GM23338 (cell line): ENCODE results near the gene IL16. TPM values are rescaled to one million over a fixed set of nuclear protein-coding genes. Genes with fewer than 3 reads are reported as not detected.

Source experiments
- ATAC-seq: fragments of 200-7000 bp; cut with Tn5 transposase; 3 replicates; pipeline ENCODE4 v1.9.1; 2020
- DNase-seq: peaks from one replicate; pipeline ENCODE4 v3.0.0-alpha.2; 2015; ENCODE audit warnings: low spot score
- H2AFZ ChIP-seq: fragments of 200-600 bp; sonication (generic); 2 replicates; pipeline ENCODE4 v1.8.0; 2016; ENCODE audit warnings: antibody characterized with exemption, mild to moderate bottlenecking, moderate library complexity
- H3F3A ChIP-seq: fragments of 200-600 bp; sonication (generic); replicated peaks from 2 replicates; pipeline ENCODE4 v1.8.0; 2017; ENCODE audit warnings: antibody characterized with exemption, mixed run types, low read depth
- H3K27ac ChIP-seq: fragments of 200-600 bp; sonication (generic); 2 replicates; pipeline ENCODE4 v1.6.1; 2016; ENCODE audit warnings: low read depth
- H3K27me3 ChIP-seq: fragments of 200-600 bp; sonication (generic); 2 replicates; pipeline ENCODE4 v1.8.0; 2016; ENCODE audit warnings: mild to moderate bottlenecking, mixed run types, moderate library complexity; ENCODE audit not compliant: insufficient read depth
- H3K36me3 ChIP-seq: fragments of 200-600 bp; sonication (generic); 2 replicates; pipeline ENCODE4 v1.8.0; 2016; ENCODE audit warnings: mild to moderate bottlenecking; ENCODE audit not compliant: insufficient read depth
- H3K4me1 ChIP-seq: fragments of 200-600 bp; sonication (generic); 2 replicates; pipeline ENCODE4 v1.8.0; 2016; ENCODE audit warnings: mild to moderate bottlenecking, moderate library complexity; ENCODE audit not compliant: insufficient read depth
- H3K4me2 ChIP-seq: fragments of 200-600 bp; sonication (generic); 2 replicates; pipeline ENCODE4 v1.7.1; 2017; ENCODE audit warnings: mixed run types
- H3K4me3 ChIP-seq: fragments of 200-600 bp; sonication (generic); 2 replicates; pipeline ENCODE4 v1.6.1; 2016; ENCODE audit warnings: mixed run types
- H3K79me2 ChIP-seq: fragments of 200-600 bp; sonication (generic); replicated peaks from 2 replicates; pipeline ENCODE4 v1.8.0; 2017; ENCODE audit warnings: mild to moderate bottlenecking; ENCODE audit not compliant: insufficient read depth
- H3K9me2 ChIP-seq: fragments of 200-600 bp; sonication (generic); 2 replicates; pipeline ENCODE4 v1.8.0; 2017; ENCODE audit not compliant: insufficient read depth
- H4K20me1 ChIP-seq: fragments of 200-600 bp; sonication (generic); replicated peaks from 2 replicates; pipeline ENCODE4 v1.8.0; 2017; ENCODE audit warnings: mild to moderate bottlenecking; ENCODE audit not compliant: insufficient read depth
- H3K27ac Mint-ChIP-seq: 2 replicates; pipeline ENCODE4 v1.8.0; 2020; ENCODE audit warnings: inconsistent platforms, mild to moderate bottlenecking, moderate library complexity, mixed read lengths
- H3K27me3 Mint-ChIP-seq: 3 replicates; pipeline ENCODE4 v1.8.0; 2022; ENCODE audit warnings: low read depth, mild to moderate bottlenecking, moderate library complexity, mixed read lengths, inconsistent platforms; ENCODE audit not compliant: insufficient read depth, poor library complexity
- H3K36me3 Mint-ChIP-seq: 3 replicates; pipeline ENCODE4 v1.8.0; 2021; ENCODE audit warnings: low read depth, mild to moderate bottlenecking, inconsistent platforms, moderate library complexity, mixed read lengths
- H3K4me1 Mint-ChIP-seq: 3 replicates; pipeline ENCODE4 v1.8.0; 2020; ENCODE audit warnings: mild to moderate bottlenecking, inconsistent platforms, mixed read lengths
- H3K4me3 Mint-ChIP-seq: 3 replicates; pipeline ENCODE4 v1.8.0; 2021; ENCODE audit warnings: moderate library complexity, mild to moderate bottlenecking, inconsistent platforms, mixed read lengths
- H3K9me3 Mint-ChIP-seq: 3 replicates; pipeline ENCODE4 v1.8.0; 2020; ENCODE audit warnings: moderate library complexity, mild to moderate bottlenecking, inconsistent platforms, mixed read lengths
- CREB1 ChIP-seq: fragments of 250-450 bp; sonication (Bioruptor Pico); IDR thresholded peaks from 2 replicates; pipeline ENCODE4 v1.5.0; 2020; ENCODE audit warnings: low read depth, mild to moderate bottlenecking, moderate library complexity
- EZH2 ChIP-seq: fragments of 200-600 bp; sonication (generic); IDR thresholded peaks from one replicate; pipeline ENCODE4 v1.8.0; 2017; ENCODE audit warnings: antibody characterized with exemption, mild to moderate bottlenecking, low read depth; ENCODE audit not compliant: unreplicated experiment
- EZH2phosphoT487 ChIP-seq: fragments of 200-600 bp; sonication (generic); IDR thresholded peaks from one replicate; pipeline ENCODE4 v1.8.1; 2018; ENCODE audit warnings: antibody characterized with exemption; ENCODE audit not compliant: unreplicated experiment
- JUNB ChIP-seq: IDR thresholded peaks from one replicate; pipeline ENCODE4 v1.6.1; 2016; ENCODE audit warnings: antibody characterized with exemption; ENCODE audit not compliant: unreplicated experiment
- NANOG ChIP-seq: IDR thresholded peaks from 2 replicates; pipeline ENCODE4 v1.6.1; 2016; ENCODE audit warnings: antibody characterized with exemption, borderline replicate concordance
- POLR2AphosphoS5 ChIP-seq: IDR thresholded peaks from 2 replicates; pipeline ENCODE4 v1.6.1; 2016; ENCODE audit warnings: antibody characterized with exemption, low read depth
- STAT1 ChIP-seq: IDR thresholded peaks from one replicate; pipeline ENCODE4 v1.6.1; 2016; ENCODE audit warnings: antibody characterized with exemption; ENCODE audit not compliant: unreplicated experiment
- ZNF114 ChIP-seq: fragments of 250-450 bp; sonication (Bioruptor Pico); IDR thresholded peaks from 2 replicates; pipeline ENCODE4 v1.5.0; 2020; ENCODE audit warnings: mild to moderate bottlenecking, moderate library complexity
- ZNF331 ChIP-seq: fragments of 250-450 bp; sonication (Bioruptor Pico); IDR thresholded peaks from 2 replicates; pipeline ENCODE4 v1.5.0; 2020; ENCODE audit warnings: low read depth, mild to moderate bottlenecking, moderate library complexity
- polyA plus RNA-seq: library from polyadenylated mRNA; unstranded; fragments of >200 nt; fragmentation: Nextera tagmentation; extraction: Ambion mirVana; gene quantifications from 2 replicates; pipeline ENCODE4 v1.2.1, GENCODE V29; 2016
- total RNA-seq: library from RNA; depleted of rRNA; stranded (reverse); fragments of >200 nt; shearing (Covaris generic); gene quantifications from 2 replicates; pipeline ENCODE4 v1.2.3, GENCODE V29; 2014
- TF ChIP-seq, protein P1 (sequence below): IDR thresholded peaks from one replicate; pipeline ENCODE4 v1.6.1; 2018; ENCODE audit warnings: antibody characterized with exemption; ENCODE audit not compliant: unreplicated experiment
- TF ChIP-seq, protein P2 (sequence below), 2 experiments: fragments of 200-600 bp in 1 of 2; sonication (generic) in 1 of 2; conservative IDR thresholded peaks; 2 replicates each; pipeline versions ENCODE4 v1.5.1 to v1.6.1; 2016 to 2017; ENCODE audit warnings: antibody characterized with exemption in 2 of 2, low read depth in 2 of 2, mild to moderate bottlenecking in 2 of 2, moderate library complexity in 1 of 2
- TF ChIP-seq, protein P3 (sequence below): fragments of 250-450 bp; sonication (Bioruptor Pico); IDR thresholded peaks from 2 replicates; pipeline ENCODE4 v1.5.0; 2020; ENCODE audit warnings: mild to moderate bottlenecking, moderate library complexity

The IL16 gene
- total and polyA plus RNA-seq, 2 experiments from 2014 or later = 0.29 TPM; not detected in 1

DNA sequence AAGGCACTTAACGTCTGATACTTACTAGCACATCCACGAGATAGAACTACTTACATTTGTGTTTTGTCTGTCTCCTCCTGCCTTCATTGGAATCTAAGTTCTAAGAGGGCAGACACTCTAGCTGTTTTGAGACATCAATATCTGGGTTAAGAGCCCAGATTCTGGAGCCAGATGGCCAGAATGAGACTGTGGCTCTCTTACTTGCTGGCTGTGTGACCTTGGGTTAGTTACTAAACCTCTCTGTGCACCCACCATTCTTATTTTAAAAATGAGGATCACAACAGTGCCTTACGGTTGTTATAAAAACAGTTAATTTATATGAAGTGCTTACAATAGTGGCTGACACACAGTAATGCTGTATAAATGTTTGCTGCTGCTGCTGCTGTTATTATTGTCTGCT lies 119.6 kb downstream of the IL16 start (continued):
- TF ChIP-seq, protein P1, sequence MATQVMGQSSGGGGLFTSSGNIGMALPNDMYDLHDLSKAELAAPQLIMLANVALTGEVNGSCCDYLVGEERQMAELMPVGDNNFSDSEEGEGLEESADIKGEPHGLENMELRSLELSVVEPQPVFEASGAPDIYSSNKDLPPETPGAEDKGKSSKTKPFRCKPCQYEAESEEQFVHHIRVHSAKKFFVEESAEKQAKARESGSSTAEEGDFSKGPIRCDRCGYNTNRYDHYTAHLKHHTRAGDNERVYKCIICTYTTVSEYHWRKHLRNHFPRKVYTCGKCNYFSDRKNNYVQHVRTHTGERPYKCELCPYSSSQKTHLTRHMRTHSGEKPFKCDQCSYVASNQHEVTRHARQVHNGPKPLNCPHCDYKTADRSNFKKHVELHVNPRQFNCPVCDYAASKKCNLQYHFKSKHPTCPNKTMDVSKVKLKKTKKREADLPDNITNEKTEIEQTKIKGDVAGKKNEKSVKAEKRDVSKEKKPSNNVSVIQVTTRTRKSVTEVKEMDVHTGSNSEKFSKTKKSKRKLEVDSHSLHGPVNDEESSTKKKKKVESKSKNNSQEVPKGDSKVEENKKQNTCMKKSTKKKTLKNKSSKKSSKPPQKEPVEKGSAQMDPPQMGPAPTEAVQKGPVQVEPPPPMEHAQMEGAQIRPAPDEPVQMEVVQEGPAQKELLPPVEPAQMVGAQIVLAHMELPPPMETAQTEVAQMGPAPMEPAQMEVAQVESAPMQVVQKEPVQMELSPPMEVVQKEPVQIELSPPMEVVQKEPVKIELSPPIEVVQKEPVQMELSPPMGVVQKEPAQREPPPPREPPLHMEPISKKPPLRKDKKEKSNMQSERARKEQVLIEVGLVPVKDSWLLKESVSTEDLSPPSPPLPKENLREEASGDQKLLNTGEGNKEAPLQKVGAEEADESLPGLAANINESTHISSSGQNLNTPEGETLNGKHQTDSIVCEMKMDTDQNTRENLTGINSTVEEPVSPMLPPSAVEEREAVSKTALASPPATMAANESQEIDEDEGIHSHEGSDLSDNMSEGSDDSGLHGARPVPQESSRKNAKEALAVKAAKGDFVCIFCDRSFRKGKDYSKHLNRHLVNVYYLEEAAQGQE = no peak
- TF ChIP-seq, protein P2, sequence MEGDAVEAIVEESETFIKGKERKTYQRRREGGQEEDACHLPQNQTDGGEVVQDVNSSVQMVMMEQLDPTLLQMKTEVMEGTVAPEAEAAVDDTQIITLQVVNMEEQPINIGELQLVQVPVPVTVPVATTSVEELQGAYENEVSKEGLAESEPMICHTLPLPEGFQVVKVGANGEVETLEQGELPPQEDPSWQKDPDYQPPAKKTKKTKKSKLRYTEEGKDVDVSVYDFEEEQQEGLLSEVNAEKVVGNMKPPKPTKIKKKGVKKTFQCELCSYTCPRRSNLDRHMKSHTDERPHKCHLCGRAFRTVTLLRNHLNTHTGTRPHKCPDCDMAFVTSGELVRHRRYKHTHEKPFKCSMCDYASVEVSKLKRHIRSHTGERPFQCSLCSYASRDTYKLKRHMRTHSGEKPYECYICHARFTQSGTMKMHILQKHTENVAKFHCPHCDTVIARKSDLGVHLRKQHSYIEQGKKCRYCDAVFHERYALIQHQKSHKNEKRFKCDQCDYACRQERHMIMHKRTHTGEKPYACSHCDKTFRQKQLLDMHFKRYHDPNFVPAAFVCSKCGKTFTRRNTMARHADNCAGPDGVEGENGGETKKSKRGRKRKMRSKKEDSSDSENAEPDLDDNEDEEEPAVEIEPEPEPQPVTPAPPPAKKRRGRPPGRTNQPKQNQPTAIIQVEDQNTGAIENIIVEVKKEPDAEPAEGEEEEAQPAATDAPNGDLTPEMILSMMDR (conservative IDR thresholded peaks at IDR 0.05; ENCODE audit: low read depth in 2 of 2) = no peak
- TF ChIP-seq ZNF114 (CRISPR knock-in tag) (no peak), NANOG (no peak), EZH2phosphoT487 (no peak), JUNB (no peak), STAT1 (no peak), ZNF331 (CRISPR knock-in tag) (no peak)

DNA sequence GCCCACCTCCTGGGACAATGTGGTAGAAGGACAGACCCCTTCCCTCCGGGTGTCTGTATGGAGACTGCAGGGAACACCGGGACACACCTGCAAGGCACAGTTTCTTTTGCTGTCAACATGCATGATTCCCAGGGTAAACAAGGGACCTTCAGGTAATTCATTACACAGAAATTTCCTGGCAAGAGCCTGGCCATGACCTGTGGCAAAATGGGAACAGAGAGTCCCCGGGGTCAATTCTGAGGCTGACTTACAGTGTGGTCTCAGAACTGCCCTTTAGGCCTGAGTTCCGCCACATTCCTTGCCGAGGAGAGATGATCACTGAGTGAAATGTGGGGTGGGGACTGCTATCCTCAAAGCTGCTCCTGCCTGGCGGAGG lies 121.0 kb downstream of the IL16 start:
- peaks cover 2% of the 10 kb centered on the region for H3K27me3 Mint-ChIP-seq
- peaks cover 17% of the 10 kb centered on the region; the same call in 2 of the 3 replicates for H3K36me3 Mint-ChIP-seq
- H3K4me3 ChIP-seq = no peak overlapping the region
- DNase-seq = no peak
- no peaks in the 10 kb centered on the region for H3K27me3 ChIP-seq
- no peak for ATAC-seq
- no peaks in the 10 kb centered on the region for H3K4me1 ChIP-seq
- no peak overlapping the region for H2AFZ ChIP-seq
- 0 out of 3 replicates have a peak, but pooled peaks cover 4% of the 10 kb centered on the region for H3K4me1 Mint-ChIP-seq
- H3K27ac ChIP-seq = no peak overlapping the region
- H3K36me3 ChIP-seq = no peaks in the 10 kb centered on the region
- H3K27ac Mint-ChIP-seq = no peak overlapping the region
- no peaks in the 10 kb centered on the region for H3K9me3 Mint-ChIP-seq
- H3K9me2 ChIP-seq = no peaks in the 10 kb centered on the region
- H3K4me2 ChIP-seq = no peak overlapping the region
- H3F3A ChIP-seq = no peaks in the 10 kb centered on the region
- no peaks in the 10 kb centered on the region for H3K79me2 ChIP-seq
- H3K4me3 Mint-ChIP-seq = no peak overlapping the region
- H4K20me1 ChIP-seq = no peaks in the 10 kb centered on the region
- no peak for TF ChIP-seq EZH2
- no peak for TF ChIP-seq CREB1 (CRISPR knock-in tag)
- no peak for TF ChIP-seq JUNB
- TF ChIP-seq, protein P3, sequence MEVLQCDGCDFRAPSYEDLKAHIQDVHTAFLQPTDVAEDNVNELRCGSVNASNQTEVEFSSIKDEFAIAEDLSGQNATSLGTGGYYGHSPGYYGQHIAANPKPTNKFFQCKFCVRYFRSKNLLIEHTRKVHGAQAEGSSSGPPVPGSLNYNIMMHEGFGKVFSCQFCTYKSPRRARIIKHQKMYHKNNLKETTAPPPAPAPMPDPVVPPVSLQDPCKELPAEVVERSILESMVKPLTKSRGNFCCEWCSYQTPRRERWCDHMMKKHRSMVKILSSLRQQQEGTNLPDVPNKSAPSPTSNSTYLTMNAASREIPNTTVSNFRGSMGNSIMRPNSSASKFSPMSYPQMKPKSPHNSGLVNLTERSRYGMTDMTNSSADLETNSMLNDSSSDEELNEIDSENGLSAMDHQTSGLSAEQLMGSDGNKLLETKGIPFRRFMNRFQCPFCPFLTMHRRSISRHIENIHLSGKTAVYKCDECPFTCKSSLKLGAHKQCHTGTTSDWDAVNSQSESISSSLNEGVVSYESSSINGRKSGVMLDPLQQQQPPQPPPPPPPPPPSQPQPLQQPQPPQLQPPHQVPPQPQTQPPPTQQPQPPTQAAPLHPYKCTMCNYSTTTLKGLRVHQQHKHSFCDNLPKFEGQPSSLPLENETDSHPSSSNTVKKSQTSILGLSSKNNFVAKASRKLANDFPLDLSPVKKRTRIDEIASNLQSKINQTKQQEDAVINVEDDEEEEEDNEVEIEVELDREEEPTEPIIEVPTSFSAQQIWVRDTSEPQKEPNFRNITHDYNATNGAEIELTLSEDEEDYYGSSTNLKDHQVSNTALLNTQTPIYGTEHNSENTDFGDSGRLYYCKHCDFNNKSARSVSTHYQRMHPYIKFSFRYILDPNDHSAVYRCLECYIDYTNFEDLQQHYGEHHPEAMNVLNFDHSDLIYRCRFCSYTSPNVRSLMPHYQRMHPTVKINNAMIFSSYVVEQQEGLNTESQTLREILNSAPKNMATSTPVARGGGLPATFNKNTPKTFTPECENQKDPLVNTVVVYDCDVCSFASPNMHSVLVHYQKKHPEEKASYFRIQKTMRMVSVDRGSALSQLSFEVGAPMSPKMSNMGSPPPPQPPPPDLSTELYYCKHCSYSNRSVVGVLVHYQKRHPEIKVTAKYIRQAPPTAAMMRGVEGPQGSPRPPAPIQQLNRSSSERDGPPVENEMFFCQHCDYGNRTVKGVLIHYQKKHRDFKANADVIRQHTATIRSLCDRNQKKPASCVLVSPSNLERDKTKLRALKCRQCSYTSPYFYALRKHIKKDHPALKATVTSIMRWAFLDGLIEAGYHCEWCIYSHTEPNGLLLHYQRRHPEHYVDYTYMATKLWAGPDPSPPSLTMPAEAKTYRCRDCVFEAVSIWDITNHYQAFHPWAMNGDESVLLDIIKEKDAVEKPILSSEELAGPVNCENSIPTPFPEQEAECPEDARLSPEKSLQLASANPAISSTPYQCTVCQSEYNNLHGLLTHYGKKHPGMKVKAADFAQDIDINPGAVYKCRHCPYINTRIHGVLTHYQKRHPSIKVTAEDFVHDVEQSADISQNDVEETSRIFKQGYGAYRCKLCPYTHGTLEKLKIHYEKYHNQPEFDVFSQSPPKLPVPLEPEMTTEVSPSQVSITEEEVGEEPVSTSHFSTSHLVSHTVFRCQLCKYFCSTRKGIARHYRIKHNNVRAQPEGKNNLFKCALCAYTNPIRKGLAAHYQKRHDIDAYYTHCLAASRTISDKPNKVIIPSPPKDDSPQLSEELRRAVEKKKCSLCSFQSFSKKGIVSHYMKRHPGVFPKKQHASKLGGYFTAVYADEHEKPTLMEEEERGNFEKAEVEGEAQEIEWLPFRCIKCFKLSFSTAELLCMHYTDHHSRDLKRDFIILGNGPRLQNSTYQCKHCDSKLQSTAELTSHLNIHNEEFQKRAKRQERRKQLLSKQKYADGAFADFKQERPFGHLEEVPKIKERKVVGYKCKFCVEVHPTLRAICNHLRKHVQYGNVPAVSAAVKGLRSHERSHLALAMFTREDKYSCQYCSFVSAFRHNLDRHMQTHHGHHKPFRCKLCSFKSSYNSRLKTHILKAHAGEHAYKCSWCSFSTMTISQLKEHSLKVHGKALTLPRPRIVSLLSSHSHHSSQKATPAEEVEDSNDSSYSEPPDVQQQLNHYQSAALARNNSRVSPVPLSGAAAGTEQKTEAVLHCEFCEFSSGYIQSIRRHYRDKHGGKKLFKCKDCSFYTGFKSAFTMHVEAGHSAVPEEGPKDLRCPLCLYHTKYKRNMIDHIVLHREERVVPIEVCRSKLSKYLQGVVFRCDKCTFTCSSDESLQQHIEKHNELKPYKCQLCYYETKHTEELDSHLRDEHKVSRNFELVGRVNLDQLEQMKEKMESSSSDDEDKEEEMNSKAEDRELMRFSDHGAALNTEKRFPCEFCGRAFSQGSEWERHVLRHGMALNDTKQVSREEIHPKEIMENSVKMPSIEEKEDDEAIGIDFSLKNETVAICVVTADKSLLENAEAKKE (CRISPR knock-in tag) = no peak
- TF ChIP-seq POLR2AphosphoS5 = no peak
- no peak for TF ChIP-seq NANOG
- TF ChIP-seq STAT1 = no peak
- no peak for TF ChIP-seq ZNF114 (CRISPR knock-in tag)
- no peak for TF ChIP-seq EZH2phosphoT487
- TF ChIP-seq ZNF331 (CRISPR knock-in tag) = no peak
